ENCODE data around the gene ASPRV1. TPM values are rescaled to one million over a fixed set of nuclear protein-coding genes. Genes with fewer than 3 reads are reported as not detected.

Gene ASPRV1
- total RNA-seq, 1 donor from 2014 or later = 1.7 TPM

Other genes starting within 250 kb of the ASPRV1 start
- 169 TPM for gene ANXA4, start 219.5 kb downstream of the ASPRV1 start, total RNA-seq
- 18.5 TPM for gene GMCL1, start 132.0 kb downstream of the ASPRV1 start, total RNA-seq
- gene SNRNP27, start 67.7 kb downstream of the ASPRV1 start, total RNA-seq = 34.8 TPM
- 11.8 TPM for gene MXD1, start 46.5 kb downstream of the ASPRV1 start, total RNA-seq
- gene PCBP1, start 125.8 kb upstream of the ASPRV1 start, total RNA-seq = 284 TPM
- gene C2orf42, start 229.4 kb upstream of the ASPRV1 start, total RNA-seq = 22.0 TPM